Nephron (organoid): ENCODE data around the gene TNFRSF8.

Experiments
- H3K27ac Mint-ChIP-seq, 3 experiments: 2 replicates each; pipeline ENCODE4 v1.8.0; 2020; ENCODE audit warnings: mixed read lengths in 3 of 3, mild to moderate bottlenecking in 2 of 3, moderate library complexity in 1 of 3
- H3K27me3 Mint-ChIP-seq: 2 replicates; pipeline ENCODE4 v1.8.0; 2021; ENCODE audit warnings: low read depth, mild to moderate bottlenecking, moderate library complexity, mixed read lengths
- H3K36me3 Mint-ChIP-seq: 2 replicates; pipeline ENCODE4 v1.8.0; 2020; ENCODE audit warnings: low read depth, mixed read lengths
- H3K4me1 Mint-ChIP-seq: 2 replicates; pipeline ENCODE4 v1.8.0; 2020; ENCODE audit warnings: mixed read lengths
- H3K4me3 Mint-ChIP-seq, 3 experiments: 2 replicates each; pipeline ENCODE4 v1.8.0; 2020; ENCODE audit warnings: mild to moderate bottlenecking in 3 of 3, mixed read lengths in 3 of 3, moderate library complexity in 2 of 3
- H3K9me3 Mint-ChIP-seq: 2 replicates; pipeline ENCODE4 v1.8.0; 2020; ENCODE audit warnings: mixed read lengths
- TF ChIP-seq, protein P1 (sequence below), 3 experiments: fragments of 200-600 bp; sonication (generic); IDR thresholded peaks; one replicate each; pipeline ENCODE4 v1.5.0; 2021; ENCODE audit warnings: antibody characterized with exemption in 3 of 3; ENCODE audit not compliant: unreplicated experiment in 3 of 3

The TNFRSF8 gene

DNA sequence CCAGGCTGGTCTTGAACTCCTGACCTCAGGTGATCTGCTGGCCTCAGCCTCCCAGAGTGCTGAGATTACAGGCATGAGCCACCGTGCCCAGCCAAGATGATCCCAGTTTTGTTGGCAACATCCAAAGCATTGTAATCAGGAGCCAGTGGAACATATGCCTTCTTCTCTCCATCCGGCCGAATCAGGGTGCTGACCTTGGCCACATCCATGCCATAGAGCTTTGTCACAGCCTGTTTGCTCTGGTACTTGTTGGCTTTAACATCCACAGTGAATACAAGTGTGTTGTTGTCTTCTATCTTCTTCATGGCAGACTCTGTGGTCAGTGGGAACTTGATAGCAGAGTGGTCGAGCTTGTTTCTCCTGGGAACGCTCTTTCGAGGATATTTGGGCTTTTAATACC, 17.1 kb downstream of the TNFRSF8 start:
- peaks cover 8% of the 10 kb centered on the region for H3K27me3 Mint-ChIP-seq
- no peak overlapping the region for H3K4me3 Mint-ChIP-seq
- TF ChIP-seq, protein P1, sequence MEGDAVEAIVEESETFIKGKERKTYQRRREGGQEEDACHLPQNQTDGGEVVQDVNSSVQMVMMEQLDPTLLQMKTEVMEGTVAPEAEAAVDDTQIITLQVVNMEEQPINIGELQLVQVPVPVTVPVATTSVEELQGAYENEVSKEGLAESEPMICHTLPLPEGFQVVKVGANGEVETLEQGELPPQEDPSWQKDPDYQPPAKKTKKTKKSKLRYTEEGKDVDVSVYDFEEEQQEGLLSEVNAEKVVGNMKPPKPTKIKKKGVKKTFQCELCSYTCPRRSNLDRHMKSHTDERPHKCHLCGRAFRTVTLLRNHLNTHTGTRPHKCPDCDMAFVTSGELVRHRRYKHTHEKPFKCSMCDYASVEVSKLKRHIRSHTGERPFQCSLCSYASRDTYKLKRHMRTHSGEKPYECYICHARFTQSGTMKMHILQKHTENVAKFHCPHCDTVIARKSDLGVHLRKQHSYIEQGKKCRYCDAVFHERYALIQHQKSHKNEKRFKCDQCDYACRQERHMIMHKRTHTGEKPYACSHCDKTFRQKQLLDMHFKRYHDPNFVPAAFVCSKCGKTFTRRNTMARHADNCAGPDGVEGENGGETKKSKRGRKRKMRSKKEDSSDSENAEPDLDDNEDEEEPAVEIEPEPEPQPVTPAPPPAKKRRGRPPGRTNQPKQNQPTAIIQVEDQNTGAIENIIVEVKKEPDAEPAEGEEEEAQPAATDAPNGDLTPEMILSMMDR (IDR thresholded peaks at IDR 0.05; ENCODE audit: unreplicated experiment in 3 of 3), result no peak
- peaks cover 7% of the 10 kb centered on the region for H3K9me3 Mint-ChIP-seq
- H3K27ac Mint-ChIP-seq, result no peak overlapping the region
- no peaks in the 10 kb centered on the region for H3K36me3 Mint-ChIP-seq
- peaks cover 17% of the 10 kb centered on the region for H3K4me1 Mint-ChIP-seq

- peaks cover 8% of the 10 kb centered on the region for H3K27me3 Mint-ChIP-seq
- peaks cover 8% of the 10 kb centered on the region for H3K4me1 Mint-ChIP-seq
- H3K36me3 Mint-ChIP-seq, result no peaks in the 10 kb centered on the region
- peaks cover 7% of the 10 kb centered on the region for H3K9me3 Mint-ChIP-seq
- H3K4me3 Mint-ChIP-seq, result no peak overlapping the region
- no peak overlapping the region for H3K27ac Mint-ChIP-seq
- TF ChIP-seq, protein P1 (IDR thresholded peaks at IDR 0.05; ENCODE audit: unreplicated experiment in 3 of 3), result no peak
Measured at GRCh38 chr1:12080773-12081556, 17.9 kb downstream of the TNFRSF8 start.

DNA sequence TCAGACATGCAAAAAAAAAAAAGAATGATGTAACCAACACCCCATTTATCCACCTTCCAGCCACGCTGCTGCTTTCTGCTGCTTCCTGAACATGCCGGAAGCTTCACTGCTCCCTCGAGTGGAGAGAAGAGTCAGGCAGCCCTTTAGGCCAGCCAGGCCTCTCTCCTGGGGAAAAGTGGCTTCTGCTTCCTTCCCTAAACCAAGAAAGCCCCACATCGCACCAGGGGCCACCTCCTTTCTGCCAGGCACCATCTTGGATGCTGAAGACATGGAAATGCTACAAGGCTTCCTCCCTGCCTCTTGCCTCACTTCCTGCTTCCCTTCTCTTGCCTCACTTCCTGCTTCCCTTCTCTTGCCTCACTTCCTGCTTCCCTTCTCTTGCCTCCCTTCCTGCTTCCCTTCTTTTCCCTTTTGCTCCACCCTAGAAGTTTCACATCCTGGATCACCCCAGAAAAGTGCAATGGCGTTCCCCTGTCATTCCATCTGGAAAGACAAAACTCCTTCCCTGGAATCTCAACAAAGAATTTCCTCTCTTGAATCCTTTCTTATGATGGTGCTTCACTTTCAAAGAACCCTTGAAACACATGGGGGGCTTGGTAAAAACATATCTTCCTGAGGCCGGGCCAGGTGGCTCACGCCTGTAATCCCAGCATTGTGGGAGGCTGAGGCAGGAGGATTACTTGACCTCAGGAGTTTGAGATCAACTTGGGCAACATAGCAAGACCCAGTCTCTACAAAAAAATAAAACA, 18.7 kb downstream of the TNFRSF8 start:
- TF ChIP-seq, protein P1 (IDR thresholded peaks at IDR 0.05; ENCODE audit: unreplicated experiment in 3 of 3), result no peak
- Mint-ChIP-seq H3K4me1 (peaks cover 8% of the 10 kb centered on the region), H3K9me3 (peaks cover 11% of the 10 kb centered on the region), H3K36me3 (no peaks in the 10 kb centered on the region), H3K27ac (no peak overlapping the region), H3K4me3 (no peak overlapping the region), H3K27me3 (peaks cover 10% of the 10 kb centered on the region)

- peaks cover 12% of the 10 kb centered on the region for H3K9me3 Mint-ChIP-seq
- no peaks in the 10 kb centered on the region for H3K36me3 Mint-ChIP-seq
- no peak overlapping the region for H3K4me3 Mint-ChIP-seq
- peaks cover 4% of the 10 kb centered on the region for H3K27me3 Mint-ChIP-seq
- TF ChIP-seq, protein P1 (IDR thresholded peaks at IDR 0.05; ENCODE audit: unreplicated experiment in 3 of 3), result no peak
- H3K4me1 Mint-ChIP-seq, result peaks cover 8% of the 10 kb centered on the region
- H3K27ac Mint-ChIP-seq, result no peak overlapping the region
Measured at GRCh38 chr1:12082988-12083387, 19.9 kb downstream of the TNFRSF8 start.

DNA sequence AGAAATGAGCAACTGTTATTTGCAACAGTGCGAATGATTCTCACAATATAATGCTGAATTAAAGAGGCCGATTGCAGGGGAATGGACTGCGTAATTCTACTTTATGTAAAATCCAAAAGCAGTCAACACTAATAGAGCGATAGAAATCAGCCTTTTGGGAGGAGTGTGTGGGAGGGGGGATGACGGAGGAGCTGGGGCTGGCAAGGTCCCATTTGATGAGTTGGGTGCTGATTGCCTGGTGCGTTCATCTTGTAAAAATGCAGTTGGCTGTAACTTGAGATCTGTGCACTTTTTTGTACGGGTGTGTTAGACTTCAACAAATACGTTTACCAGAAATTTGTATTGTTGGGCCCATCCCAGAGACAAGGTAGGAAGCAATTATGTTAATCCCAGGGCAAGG, 20.7 kb downstream of the TNFRSF8 start:
- Mint-ChIP-seq H3K36me3 (no peaks in the 10 kb centered on the region), H3K4me1 (peaks cover 8% of the 10 kb centered on the region), H3K9me3 (peaks cover 12% of the 10 kb centered on the region), H3K27me3 (peaks cover 4% of the 10 kb centered on the region), H3K4me3 (no peak overlapping the region), H3K27ac (no peak overlapping the region)
- TF ChIP-seq, protein P1 (IDR thresholded peaks at IDR 0.05; ENCODE audit: unreplicated experiment in 3 of 3), result no peak
